Measurements from ENCODE around the gene CLCN1. TPM values are rescaled to one million over a fixed set of nuclear protein-coding genes. Genes with fewer than 3 reads are reported as not detected.

CLCN1 gene
- polyA plus RNA-seq, 3 donors, result 0.04 to 0.76 (median 0.11) TPM

GRCh38 chr7:143354965-143355364 lies 39.1 kb downstream of the CLCN1 start:
- H3K4me1 Mint-ChIP-seq, result peaks cover 10% of the 10 kb centered on the region
- H3K27ac Mint-ChIP-seq, result no peak overlapping the region
- Histone ChIP-seq H3K27me3 (ENCODE audit: control insufficient read depth in 2 of 2, insufficient read depth in 2 of 2, low read length in 2 of 2) (no peaks in the 10 kb centered on the region), H3K36me3 (replicated peaks in 1 of 2; ENCODE audit: control insufficient read depth in 1 of 2, insufficient read depth in 2 of 2, low read length in 2 of 2) (no peaks in the 10 kb centered on the region), H3K79me2 (ENCODE audit: insufficient read depth, low read length) (no peaks in the 10 kb centered on the region), H3K4me1 (ENCODE audit: control insufficient read depth in 1 of 2, insufficient read depth in 2 of 2, low read length in 2 of 2) (peaks cover under 1 to 5% of the 10 kb centered on the region in 2 donors), H3K9ac (ENCODE audit: insufficient read depth, low read length, poor library complexity, severe bottlenecking) (no peak overlapping the region), H3K27ac (ENCODE audit: low read depth in 1 of 2, low read length in 2 of 2) (no peak overlapping the region), H4K20me1 (ENCODE audit: insufficient read depth, low read length) (no peaks in the 10 kb centered on the region), H3K9me3 (replicated peaks in 1 of 2; ENCODE audit: control insufficient read depth in 1 of 2, insufficient read depth in 1 of 2, low read length in 2 of 2) (no peaks in the 10 kb centered on the region), H3K4me2 (replicated peaks; ENCODE audit: extremely low read depth, low read length, poor library complexity, severe bottlenecking) (no peak overlapping the region), H3K4me3 (replicated peaks in 1 of 3; ENCODE audit: low read depth in 2 of 3, low read length in 3 of 3) (no peak overlapping the region), H2AFZ (ENCODE audit: insufficient read depth, low read depth, low read length, poor library complexity, severe bottlenecking) (no peak overlapping the region)
- H3K4me3 Mint-ChIP-seq, result no peak overlapping the region
- peaks cover 3 to 10% of the 10 kb centered on the region in 2 donors for H3K36me3 Mint-ChIP-seq
- peaks cover 10 to 16% (median 15%) of the 10 kb centered on the region in 3 donors for H3K27me3 Mint-ChIP-seq (ENCODE audit: low read depth in 3 of 3)
- no peak for TF ChIP-seq CTCF (IDR thresholded peaks at IDR 0.05)
- peaks cover 0 to 5% (median 0%) of the 10 kb centered on the region in 7 donors for H3K9me3 Mint-ChIP-seq
- WGBS (ENCODE audit: insufficient coverage), result 98% methylated on average over 7 of the region's 8 CpGs
- intact Hi-C loops (cut with micrococcal nuclease), result no loop called here
- no peak for DNase-seq

- peaks cover 4 to 11% of the 10 kb centered on the region in 2 donors for H3K4me1 ChIP-seq (ENCODE audit: control insufficient read depth in 1 of 2, insufficient read depth in 2 of 2, low read length in 2 of 2)
- no peaks in the 10 kb centered on the region for H4K20me1 ChIP-seq (ENCODE audit: insufficient read depth, low read length)
- H3K27me3 ChIP-seq (ENCODE audit: control insufficient read depth in 2 of 2, insufficient read depth in 2 of 2, low read length in 2 of 2), result peaks cover 4 to 5% of the 10 kb centered on the region in 2 donors
- TF ChIP-seq CTCF (IDR thresholded peaks at IDR 0.05), result no peak
- no peak overlapping the region for H3K9ac ChIP-seq (ENCODE audit: insufficient read depth, low read length, poor library complexity, severe bottlenecking)
- H3K9me3 Mint-ChIP-seq, result peaks cover 0 to 7% (median 0%) of the 10 kb centered on the region in 7 donors
- H3K27ac Mint-ChIP-seq, result no peak overlapping the region
- H3K27ac ChIP-seq (ENCODE audit: low read depth in 1 of 2, low read length in 2 of 2), result no peak overlapping the region
- H3K36me3 ChIP-seq (replicated peaks in 1 of 2; ENCODE audit: control insufficient read depth in 1 of 2, insufficient read depth in 2 of 2, low read length in 2 of 2), result no peaks in the 10 kb centered on the region
- peaks cover 7 to 10% of the 10 kb centered on the region in 2 donors for H3K36me3 Mint-ChIP-seq
- H3K4me3 Mint-ChIP-seq, result no peak overlapping the region
- WGBS (ENCODE audit: insufficient coverage), result 95% methylated on average over 9 of the region's 16 CpGs
- peaks cover 18% of the 10 kb centered on the region for H3K4me1 Mint-ChIP-seq
- H3K4me2 ChIP-seq (replicated peaks; ENCODE audit: extremely low read depth, low read length, poor library complexity, severe bottlenecking), result no peak overlapping the region
- intact Hi-C loops (cut with micrococcal nuclease), result no loop called here
- H2AFZ ChIP-seq (ENCODE audit: insufficient read depth, low read depth, low read length, poor library complexity, severe bottlenecking), result no peak overlapping the region
- no peak overlapping the region for H3K4me3 ChIP-seq (replicated peaks in 1 of 3; ENCODE audit: low read depth in 2 of 3, low read length in 3 of 3)
- H3K79me2 ChIP-seq (ENCODE audit: insufficient read depth, low read length), result no peaks in the 10 kb centered on the region
- no peak for DNase-seq
- peaks cover 18 to 22% (median 22%) of the 10 kb centered on the region in 3 donors for H3K27me3 Mint-ChIP-seq (ENCODE audit: low read depth in 3 of 3)
- no peaks in the 10 kb centered on the region for H3K9me3 ChIP-seq (replicated peaks in 1 of 2; ENCODE audit: control insufficient read depth in 1 of 2, insufficient read depth in 1 of 2, low read length in 2 of 2)
Observed at GRCh38 chr7:143355450-143356385, 39.8 kb downstream of the CLCN1 start.
